Activated CD8-positive, alpha-beta memory T cell treated with anti-CD3 and anti-CD28 coated beads, Interleukin-2, amount 50 U/mL, for 48 hours (primary cell): ENCODE data around the gene DTWD1.
A peak's percentile ranks its signal among the peaks of the same experiment; 100 is the strongest.
"Not testable (repeated sequence)": the region's sequence is repeated elsewhere in the genome, so short reads cannot be mapped to it uniquely, and the experiment has no call there.

Experiments used
- DNase-seq: peaks from one replicate; pipeline ENCODE4 v3.0.0-alpha.2; 2020

Gene DTWD1, protein sequence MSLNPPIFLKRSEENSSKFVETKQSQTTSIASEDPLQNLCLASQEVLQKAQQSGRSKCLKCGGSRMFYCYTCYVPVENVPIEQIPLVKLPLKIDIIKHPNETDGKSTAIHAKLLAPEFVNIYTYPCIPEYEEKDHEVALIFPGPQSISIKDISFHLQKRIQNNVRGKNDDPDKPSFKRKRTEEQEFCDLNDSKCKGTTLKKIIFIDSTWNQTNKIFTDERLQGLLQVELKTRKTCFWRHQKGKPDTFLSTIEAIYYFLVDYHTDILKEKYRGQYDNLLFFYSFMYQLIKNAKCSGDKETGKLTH

DNA sequence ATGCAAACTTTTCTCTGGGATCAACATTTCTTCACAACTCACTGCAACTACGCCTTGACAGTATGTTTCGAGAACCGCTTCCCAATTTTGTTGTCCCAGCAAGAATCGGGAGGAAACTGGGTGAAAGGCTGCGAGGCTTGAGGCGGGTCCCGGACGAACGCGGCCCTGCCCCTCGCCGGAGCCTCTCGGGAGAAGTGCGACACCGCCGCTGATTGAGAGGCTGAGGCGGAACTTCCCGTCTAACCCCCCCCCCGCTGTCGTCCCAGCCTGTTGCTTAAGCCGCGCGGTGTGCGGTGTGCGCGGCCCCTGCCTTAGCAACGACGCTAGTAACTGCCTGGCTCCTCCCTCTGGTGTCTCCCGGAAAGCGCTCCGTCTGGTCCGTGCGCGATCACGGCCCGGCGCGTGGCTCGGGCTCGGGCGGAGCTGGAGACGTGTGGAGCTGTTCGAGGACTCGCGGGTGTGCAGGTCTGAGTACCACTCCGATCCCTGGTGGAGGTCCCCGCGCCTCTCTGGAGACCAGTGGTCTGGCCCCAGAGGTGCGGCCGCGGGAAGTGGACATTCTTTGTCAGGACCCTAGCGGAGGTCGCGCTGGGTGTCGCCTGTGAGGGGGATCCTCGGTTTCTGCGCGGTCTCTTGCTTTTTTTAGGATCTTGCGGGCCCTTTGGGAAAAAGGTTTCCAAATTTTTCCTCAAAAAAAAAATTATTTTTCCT, at the start of gene DTWD1, which contains the start of gene FAM227B:
DTWD1 (plus strand) TSS at position 391 of the 711 bp plus-strand sequence. CDS start 4,120 bp downstream, outside the sequence.
FAM227B (minus strand) TSS at position 161 of the 711 bp plus-strand sequence. CDS start 5,647 bp downstream, outside the sequence.
- DNase-seq, result peak; percentile 93

DNA sequence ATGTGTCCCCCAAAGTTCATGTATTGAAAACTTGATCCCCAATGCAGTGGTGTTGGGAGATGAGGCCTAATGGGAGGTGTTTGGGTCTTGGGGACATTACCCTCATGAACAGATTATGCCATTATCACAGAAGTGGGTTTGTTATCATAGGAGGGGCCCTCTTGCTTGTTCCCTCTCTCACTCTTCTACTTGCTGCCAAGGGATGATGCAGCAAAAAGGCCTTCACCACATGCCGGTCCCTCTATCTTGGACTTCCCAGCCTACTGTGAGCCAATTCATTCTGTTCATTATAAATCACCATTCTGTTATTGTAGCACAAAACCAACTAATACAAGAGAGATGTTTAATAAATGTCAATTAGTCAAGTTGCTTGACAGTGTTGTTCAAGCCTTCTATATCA, 47.4 kb upstream of the DTWD1 start:
- no peak for DNase-seq

DNA sequence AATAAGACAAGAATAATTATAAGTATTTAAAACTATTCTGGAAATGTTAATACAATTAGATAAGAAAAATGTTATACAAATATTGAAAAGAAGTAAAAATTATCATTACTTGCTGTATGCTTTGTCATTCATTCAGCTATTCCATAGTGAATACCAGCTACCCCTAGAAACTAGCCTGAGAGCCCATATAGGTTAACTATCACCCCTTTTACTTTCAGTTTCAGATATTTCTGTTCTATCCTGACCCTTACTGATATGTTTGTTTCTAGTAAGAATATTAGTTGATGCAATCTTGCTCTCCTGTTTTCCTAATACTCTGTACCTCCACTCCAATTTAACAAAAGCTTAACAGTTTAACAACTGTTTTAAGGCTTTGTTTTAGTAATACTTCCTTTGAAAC, 31.8 kb upstream of the DTWD1 start:
- no peak for DNase-seq

DNA sequence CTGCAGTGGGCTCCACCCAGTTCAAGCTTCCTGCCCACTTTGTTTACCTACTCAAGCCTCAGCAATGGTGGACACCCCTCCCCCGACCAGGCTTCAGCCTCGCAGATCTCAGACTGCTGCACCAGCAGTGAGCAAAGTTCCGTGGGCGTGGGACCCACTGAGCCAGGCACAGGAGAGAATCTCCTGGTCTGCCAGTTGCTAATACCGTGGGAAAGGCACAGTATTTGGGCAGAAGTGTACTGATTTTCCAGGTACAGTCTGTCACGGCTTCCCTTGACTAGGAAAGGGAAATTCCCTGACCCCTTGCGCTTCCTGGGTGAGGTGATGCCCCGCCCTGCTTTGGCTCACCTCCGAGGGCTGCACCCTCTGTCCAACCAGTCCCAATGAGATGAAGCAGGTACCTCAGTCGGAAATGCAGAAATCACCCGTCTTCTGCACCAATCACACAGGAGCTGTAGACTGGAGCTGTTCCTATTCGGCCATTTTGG, 28.0 kb upstream of the DTWD1 start:
- not testable (repeated sequence) for DNase-seq

DNA sequence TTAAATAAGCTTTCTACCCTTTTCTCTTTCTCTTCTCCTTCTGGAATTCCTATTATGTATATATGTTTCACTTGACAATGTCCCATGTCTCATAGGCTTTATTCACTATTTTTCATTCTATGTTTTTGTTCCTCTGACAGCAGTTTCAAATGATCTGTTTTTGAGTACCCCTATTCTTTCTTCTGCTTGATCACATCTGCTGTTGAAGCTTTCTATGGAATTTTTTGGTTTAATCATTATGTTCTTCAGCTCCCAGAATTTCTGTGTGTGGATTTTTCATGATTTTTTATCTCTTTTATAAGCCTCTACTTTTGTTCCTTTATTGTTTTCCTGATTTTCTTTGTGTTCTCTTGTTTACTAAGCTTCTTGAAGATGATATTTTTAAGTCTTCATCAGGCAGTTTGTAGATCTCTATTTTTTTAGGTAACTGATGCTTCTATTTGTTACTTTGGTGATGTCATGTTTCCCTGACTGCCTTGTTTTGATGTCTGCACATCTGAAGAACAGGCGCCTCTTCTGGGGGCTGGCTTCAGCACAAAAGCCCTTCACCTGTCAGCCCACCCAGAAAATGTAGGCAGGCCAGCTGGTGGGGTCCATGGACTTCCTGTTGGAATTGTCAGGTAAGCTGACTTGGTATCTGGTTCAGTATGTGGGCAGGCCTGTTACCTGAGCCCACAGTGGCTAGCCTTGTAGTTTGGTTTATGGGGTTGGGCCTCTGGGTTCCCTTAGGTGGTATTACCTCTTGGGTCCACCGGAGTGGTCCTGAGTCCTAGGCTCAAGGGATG, 16.0 kb upstream of the DTWD1 start:
- DNase-seq, result no peak

DNA sequence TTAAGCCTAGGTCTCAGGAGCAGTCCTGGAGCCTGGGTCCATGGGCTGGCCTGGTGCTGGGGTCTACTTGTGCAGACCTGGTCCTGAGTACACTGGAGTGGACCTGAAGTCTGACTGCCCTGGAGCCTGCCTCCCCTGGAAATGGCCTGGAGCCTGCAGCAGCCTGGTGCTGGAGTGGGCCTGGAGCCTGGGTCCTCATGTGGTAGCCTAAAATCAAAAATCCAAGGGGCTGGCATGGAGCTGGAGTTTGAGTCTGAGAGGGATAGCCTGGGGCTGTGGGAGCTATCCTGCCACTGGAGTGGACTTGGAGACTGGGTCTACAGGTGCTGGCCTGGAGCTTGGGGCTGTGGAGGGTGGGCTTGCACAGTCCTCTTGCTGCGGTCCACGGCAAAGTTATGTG, 15.3 kb upstream of the DTWD1 start:
- DNase-seq, result no peak

DNA sequence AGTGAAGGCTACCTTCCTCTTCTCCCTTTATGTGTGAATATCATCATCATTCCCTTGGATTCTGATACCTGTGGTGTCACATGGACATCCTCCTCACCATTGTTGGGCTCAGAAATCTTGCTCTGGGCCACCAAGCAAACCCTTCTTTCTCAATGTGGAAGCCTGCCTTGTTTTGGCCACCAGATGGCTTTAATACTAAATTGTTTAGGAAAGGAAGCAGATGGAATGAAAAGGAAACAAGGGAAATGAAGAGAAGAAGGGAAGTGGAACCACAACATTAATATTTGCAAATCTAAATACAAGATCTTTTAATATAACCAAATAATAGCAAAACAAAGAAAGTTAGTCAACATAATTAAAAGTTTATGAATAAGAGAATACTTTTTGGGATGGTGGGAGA, 14.3 kb upstream of the DTWD1 start:
- no peak for DNase-seq

DNA sequence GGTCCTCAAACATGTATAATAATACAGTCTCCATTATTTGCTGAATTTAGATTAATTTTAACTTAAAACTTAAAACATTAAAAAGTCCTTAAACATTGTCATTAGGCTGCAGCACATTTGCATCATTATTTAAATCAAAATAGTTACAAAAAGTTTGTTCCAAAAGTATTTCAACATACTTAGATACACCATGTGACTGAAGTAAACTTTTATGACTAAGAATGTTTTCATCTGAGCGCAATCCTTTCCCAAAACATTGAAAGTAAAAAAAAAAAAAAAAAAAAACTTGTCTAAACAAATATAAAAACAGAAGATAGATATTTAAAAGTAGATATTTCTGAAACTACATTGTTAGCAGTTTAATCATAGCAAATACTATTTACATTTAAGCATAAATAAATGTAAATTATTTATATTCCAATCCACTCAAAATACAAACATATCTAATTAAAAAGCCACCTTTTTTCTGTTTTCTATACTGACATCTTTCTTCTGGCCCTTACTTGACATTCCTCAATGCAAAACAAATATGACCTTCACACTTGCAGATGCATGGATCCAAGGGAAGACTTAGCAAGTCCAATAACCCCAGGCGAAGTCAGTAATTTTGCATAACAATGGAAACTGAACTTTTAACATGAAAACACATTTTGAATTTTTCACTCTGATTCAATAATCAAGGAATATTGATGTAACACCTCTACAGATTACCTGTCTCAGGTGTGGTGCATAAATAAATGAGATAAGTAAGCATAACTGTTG, 10.5 kb upstream of the DTWD1 start:
- no peak for DNase-seq

DNA sequence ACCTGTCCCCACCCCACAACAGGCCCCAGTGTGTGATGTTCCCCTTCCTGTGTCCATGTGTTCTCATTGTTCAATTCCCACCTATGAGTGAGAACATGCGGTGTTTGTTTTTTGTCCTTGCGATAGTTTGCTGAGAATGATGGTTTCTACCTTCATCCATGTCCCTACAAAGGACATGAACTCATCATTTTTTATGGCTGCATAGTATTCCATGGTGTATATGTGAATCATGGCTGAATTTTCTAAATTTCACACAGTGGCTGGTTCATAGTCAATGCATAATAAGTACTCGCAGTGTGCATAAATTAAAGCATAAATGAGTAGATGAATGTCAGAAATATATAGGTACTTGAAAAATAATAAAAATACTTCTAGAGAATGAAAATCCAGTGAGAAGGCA, 8.6 kb upstream of the DTWD1 start:
- DNase-seq, result not testable (repeated sequence)

DNA sequence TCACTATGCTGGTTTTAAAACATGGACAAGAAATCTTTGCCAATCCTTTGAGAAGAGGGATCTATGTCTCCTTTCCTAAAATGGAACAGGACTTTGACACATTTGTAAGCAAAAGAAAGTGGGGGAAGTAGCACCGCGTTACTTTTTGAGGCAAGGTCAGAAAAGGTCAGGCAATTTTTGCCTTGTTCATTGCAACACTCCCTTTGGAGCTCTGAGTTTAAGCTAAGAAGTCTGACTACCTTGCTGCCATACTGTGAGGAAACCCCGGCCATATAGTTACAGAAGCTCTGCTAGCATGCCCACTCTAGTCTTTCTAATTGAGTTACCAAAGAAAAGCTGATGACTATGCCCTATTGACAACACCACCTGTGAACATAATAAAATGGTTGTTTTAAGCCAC, 1.6 kb upstream of the DTWD1 start:
- DNase-seq, result no peak

DNA sequence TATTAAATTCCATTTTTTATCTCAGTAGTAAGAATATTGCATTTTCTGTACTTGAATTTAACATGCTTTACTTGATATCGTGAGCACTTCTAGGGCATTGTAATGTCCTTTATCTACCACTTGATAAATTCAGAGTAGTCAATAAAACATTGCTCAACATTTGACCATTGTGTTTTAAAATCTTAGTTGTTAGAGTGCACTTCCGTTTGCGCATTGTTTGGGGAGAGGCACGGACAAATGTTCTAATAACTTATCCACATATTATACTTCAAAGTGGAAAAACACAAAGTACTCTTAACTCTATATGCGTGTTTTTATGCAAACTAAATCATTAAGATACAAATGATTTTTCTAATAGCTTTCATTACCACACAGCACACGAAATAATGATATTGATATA, 649 bp upstream of the DTWD1 start:
- no peak for DNase-seq

DNA sequence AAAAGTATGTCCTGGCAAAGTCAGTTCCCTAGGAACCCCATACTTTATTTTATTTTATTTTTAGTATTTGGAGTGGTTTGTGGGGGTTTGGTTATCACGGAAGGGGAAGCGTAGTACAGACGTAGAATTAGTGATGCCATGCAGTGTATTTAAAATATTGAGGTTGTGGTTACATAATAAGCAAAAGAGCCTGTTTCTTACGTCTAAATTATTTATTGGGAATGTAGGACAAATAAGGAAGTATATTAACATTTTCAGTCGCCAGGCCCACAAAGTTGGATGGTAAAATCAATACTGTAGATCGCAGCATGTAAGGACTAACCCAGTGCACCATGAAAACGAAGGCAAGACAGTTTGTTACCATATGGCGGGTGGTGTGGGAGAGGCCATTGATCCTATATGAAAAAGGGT, 558 bp downstream of the DTWD1 start:
- DNase-seq, result no peak

DNA sequence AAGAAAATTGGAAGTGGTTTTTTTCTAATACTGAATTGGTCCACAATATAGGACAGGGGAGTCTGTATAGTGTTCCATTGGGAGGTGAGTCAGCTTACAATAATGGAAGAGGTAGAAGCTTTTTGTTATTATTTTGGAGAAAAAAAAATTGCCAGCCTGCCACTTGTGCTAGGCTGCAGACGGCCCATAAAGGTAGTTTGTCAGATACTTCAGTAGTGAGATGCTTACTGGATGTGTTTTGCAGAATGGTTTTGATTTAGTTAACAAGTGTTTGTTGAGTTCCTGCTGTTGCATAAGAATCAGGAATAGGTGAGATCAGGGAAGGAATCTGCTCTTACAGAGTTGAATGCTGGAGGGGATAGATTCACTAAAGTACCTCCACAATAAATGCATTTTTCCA, 1.0 kb downstream of the DTWD1 start:
- no peak for DNase-seq

DNA sequence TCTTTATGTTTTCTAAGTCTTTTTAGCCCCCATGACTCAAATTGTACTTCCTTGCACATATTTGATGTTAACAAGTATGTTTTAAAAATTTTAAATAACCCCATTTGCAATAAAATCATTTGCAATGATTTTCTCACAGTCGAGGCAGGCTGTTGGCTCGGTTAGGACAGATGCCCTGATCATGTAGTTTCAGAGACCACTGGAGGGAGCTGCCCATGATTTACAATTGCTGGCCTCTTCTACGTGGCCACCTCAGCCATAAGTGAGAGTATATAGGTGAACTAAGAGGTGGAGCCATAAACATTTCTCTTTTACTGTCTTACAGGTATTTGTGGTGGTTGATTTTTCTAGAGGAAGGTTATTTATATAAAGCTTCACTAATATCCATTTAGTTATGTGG, 1.7 kb downstream of the DTWD1 start:
- no peak for DNase-seq

DNA sequence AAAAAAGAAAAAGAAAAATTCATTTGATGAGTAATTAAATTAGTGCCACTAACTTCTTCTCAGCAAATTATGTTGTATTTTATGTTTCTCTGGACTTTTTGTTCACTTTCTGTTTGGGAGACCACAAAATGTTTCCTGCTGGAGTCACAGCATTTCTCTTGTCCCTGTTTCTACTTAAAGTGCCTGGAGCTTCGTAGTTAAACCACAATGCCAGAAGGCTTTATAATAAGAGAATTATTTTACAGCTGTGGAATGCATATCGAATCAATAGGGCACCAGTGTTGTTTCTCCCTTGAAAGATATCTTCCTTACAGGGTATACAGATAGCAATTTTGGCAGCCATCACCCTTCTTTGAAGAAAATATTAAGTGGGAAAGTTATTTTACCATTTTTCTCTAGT, 3.2 kb downstream of the DTWD1 start:
- no peak for DNase-seq

DNA sequence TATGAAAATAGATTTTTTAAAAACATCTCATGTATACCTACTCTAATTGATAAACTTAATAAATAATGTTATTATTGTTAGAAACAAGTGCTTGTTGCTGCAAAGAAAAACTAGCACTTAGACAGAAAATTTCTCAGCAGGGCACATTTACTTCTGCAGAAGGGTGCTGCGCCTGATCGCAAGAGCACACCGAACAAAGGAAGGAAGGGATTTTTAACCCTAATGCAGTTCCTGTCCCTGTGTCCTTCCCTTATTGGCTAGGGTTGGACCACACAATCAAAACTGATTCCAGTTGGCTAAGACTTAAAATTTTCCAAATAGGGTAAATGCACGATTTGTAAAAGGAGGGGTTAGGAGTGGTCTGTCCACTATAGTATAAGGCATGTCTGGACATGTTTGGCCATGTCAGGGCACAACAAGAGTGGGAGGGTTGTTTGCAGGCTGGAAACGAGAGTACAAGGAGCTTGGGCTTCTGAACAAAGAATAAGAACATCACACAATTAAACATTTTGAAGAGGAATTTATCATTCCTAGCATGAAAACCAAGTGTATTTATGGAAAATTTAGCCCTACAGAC, 4.7 kb downstream of the DTWD1 start:
- no peak for DNase-seq

DNA sequence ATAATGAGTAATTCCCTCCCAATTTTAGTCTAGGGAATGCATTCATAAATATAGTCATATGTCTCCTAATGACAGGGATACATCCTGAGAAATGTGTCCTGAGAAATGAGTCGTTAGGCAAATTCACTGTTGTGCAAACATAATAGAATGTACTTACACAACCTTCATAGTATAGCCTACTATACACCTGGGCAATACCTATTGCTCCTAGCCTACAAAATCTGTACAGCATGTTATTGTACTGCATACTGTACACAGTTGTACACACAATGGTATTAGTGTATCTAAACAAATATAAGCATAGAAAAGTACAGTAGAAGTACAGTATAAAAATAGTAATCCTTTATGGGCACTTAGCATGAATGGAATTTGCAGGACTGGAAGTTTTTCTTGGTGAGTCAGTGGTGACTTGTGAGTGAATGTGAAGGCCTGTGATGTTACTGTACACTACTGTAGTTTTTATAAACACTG, 6.6 kb downstream of the DTWD1 start:
- no peak for DNase-seq

DNA sequence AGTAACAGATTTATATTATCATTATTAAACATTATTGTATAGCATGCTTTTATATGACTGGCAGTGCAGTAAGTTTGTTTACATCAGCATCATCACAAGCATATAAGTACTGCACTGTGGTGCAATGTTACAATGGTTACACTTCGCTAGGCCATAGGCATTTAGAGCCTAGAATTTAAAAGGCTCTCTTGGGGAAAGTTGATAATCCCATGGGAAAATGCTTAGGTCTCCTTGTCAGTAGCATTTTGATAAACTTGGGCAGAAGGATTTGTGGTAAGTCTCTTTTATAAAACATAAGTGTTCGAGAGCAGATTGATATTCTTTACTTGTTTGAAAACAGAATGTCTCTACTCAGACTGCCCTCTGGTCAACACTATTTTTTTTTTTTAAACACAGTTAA, 7.5 kb downstream of the DTWD1 start:
- no peak for DNase-seq

DNA sequence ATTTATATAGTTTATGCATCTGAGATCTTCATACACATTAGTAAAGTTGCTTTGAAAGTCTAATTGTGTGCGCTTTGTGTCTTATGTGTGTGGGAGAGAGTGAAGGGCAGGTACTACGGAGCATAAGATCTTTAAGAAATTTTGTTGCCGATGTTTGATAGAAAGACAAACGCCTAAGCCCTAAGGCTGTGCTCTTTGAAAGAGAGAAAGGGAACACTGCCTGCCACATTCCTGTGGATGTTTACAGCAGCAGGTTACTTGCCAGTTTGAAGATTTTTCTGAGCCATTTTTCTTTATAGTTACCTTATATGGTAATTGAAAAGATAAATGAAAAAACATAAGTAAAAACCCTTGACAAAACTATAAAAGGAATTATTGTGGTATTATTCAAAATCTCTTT, 17.0 kb downstream of the DTWD1 start:
- no peak for DNase-seq

DNA sequence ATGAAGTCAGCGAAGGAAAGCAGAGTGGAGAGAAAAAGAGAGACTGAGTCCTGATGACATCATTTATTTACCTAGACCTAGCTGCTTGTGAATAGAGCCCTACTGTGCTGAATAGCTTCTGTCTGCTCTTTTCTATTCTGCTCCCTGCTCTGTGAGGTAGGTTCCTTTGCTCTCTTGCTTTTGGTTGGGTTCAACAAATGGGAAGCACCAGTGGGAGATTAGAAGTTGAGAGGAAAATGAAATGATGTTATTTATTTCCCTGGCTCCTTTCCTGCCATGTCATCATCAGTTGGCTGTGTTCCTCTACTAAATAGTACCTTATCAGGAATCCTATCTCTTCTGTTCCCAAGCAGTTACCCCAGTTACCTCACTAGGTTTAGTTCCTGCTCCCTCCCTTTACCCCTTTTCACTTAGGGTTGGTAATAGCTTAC, 23.5 kb downstream of the DTWD1 start:
- DNase-seq, result no peak

DNA sequence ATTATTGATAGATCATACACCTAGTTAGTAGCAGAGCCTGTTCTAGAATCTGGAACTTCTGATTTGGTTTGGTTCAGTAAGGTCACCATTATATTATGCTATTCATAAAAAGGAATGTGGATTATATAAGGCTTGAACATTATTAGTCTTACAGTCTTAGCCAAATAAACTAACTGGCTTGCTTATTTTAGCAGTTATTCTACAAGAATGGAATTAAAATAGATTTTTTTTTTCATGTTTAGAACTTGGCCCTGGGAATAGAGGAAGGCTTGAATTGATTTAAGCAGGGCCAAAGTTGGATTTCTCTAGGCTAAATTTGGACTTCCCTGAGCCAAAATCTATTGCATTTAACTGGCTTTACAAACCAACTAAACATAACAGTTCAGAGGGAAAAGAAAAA, 24.4 kb downstream of the DTWD1 start:
- no peak for DNase-seq

DNA sequence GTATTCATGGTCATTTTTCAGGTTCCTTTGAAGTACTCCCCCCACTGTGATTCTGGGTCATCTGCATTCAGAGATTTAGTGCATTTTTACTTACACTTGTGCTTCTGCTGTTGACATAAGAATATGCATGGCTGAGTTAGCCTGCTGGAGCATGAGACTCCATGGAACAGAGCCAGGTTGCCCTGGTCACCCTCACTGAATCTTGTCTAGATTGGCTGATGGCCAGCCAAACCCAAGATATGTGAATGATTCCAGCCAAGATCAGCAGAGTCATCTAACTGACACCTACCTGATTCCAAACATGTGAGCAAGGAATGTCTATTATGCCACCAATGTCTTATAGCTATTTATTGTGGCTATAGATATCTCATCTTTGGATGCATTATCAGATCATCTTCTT, 25.1 kb downstream of the DTWD1 start:
- no peak for DNase-seq
